Stimulated activated CD8-positive, alpha-beta memory T cell treated with anti-CD3 and anti-CD28 coated beads, Interleukin-2, amount 100 ng/mL, for 48 hours (primary cell): Measurements from ENCODE around the gene PGPEP1.
A peak's percentile ranks its signal among the peaks of the same experiment; 100 is the strongest.
"Not testable (repeated sequence)": the region's sequence is repeated elsewhere in the genome, so short reads cannot be mapped to it uniquely, and the experiment has no call there.

Experiments
- DNase-seq, 2 donors: peaks; one replicate each; pipeline ENCODE4 v3.0.0-alpha.2; 2020; ENCODE audit warnings: low read depth in 2 of 2

The PGPEP1 gene

DNA sequence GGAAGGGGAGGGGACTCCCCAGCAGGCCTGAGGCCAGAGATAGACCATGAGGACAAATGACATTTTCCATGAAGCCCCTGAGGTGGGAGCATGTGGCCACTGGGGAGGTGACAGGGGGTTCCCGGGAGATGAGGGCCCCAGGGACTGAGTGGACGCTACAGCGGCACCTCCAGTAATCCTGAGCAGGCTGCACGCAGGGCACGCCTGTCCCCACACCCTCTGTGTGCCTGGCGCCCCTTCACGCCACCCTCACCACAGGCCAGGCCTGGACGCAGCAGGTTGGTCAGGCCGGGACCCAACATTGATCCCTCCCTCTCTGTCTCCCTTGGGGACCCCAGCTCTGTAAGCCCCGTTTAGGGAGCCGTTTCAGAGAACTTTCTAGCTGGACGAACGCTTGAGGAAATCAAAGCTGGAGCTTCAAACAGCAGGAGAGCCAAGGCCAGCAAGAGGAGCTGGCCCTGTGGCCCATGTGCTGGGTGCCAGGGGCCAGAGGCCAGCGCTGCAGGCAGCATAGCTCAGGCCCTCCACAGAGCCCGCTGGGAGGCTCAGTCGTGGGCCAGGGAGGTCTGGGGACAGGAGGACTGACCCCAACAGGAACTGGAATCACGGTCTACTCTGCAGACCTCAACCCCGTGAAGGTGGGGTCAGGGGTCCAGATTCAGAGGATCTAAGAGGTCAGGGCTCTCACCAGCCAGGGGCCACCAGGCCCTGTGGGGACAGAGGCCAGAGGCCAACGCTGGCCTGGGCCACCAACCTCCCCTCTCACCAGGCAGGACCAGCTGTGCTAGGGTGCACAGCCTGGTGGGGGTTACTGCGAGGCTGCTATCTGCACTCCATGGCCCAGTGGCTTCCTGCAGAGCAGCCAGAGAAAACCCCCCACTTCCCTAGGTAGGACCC lies 32.1 kb upstream of the PGPEP1 start:
- DNase-seq = no peak

DNA sequence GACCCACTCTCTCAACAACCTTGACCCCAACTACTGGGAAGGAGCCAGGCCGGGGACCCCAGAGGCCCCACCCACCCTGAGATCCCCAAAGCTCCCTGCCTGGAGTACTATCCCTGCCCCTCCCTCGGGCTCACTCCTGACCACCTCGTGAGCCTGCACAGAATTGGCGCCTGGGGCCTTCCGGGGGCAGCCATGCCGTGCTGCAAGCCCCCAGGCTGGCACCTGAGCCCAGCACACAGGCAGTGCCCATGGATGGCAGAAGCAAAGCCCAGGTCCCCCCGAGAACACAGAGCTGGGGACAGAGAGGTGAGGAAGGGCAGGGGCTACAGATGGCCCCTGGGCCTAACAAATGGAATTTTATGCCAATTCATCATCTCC lies 31.5 kb upstream of the PGPEP1 start:
- no peak for DNase-seq

DNA sequence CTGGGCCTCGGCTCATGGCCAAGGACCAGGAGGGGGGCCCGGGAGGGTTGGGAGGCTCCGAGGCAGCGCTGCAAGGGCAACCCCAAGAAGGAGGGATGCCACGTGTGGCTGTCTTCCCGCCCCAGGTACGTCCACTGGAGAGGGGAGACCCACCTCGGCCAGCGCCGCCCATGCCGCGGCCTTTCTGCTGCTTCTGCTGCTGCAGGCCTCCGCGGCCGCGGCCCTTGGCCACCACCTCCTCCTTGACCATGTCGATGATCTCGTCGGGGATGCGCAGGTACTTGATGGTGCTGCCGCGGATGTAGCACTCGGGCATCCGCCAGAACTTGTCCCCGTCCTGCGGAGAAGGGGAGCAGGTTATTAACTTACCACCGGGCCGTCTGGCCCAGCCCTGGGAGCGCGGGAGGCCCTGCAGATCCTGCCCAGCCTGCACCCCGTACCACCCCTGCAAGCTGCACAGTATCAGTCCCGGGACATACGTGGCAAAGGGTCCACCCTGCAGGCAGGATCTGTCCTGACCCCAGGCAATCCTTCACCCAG lies 30.8 kb upstream of the PGPEP1 start:
- DNase-seq = no peak

DNA sequence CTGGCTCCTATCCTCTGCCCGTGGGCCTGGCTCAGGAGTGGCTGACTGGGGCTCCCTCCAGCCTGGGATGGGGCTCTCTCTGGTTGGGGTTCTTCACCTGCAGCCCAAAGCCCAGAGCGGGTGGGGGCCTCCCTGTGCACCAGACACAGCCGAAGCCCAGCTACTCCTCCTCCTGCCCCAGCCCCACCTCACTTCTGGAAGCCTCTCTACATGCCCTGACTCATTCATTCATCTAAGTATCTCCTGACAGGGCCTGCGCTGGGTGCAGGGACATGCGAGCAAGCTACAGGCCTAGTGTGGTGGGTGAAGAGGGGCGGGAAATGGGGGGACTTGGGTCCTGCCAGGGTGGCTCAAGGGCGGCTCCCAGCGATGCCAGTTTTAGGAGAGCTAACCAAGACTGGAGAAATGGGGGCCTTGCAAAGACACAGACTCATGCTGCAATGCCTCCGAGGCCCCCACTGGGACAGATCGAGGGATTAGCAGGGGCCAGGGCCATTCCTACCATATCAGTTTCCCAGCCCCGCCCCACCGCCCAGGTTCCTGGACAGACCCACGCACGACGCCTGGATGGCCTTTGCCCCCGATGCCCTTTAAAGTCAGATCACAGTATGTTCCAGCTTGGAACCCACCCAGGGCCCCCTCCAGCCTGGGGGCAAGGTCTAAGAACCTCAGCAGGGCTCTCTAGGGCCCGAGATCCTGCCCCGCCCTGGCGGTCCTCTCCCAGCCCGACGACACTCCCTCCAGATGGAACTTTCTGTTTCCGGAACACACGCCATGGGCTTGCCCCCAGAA lies 30.1 kb upstream of the PGPEP1 start:
- no peak for DNase-seq

DNA sequence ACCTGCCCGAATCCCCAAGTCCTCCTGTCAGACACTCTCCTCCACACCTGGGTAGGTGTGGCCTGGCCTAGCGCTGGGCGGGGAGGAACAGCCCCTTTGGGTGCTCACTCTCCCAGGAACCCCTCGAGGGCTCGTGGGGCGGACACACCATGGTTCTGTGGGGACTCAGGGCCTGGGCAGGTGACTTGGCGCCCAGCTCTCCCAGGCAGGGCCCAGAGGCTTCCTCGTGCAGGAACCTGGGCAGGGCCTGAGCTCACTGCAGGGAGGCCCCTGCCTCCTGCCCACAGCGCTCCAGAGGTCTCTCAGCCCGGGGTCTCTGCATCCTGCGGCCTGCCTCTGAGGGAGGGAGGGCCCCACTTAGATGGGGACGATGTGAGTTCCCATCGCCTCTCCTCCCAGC lies 29.4 kb upstream of the PGPEP1 start:
- DNase-seq = no peak

- no peak for DNase-seq
These were observed 28.8 kb upstream of the PGPEP1 start for GRCh38 chr19:18311502-18312091.

DNA sequence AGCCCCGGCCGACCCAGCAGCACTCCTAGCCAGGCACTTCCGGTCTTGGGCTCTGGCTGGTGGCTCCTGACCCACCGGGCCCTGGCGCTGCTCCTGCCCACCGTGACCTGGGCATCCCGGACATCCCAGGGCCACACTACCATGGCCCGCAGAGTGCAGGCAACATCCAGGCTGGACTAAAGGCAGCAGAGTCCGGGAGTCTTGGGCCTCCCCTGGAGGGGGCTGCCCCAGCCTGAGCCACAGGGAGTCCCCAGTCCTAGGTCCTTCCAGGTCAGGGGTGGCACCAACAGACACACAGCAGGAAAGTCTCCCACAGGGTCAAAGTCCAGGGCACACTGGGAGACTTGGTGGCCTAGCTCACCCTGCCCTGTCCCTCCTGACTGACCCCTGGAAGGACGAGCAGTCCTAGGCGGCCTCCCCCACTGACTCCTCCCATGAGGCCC lies 28.3 kb upstream of the PGPEP1 start:
- DNase-seq = no peak

DNA sequence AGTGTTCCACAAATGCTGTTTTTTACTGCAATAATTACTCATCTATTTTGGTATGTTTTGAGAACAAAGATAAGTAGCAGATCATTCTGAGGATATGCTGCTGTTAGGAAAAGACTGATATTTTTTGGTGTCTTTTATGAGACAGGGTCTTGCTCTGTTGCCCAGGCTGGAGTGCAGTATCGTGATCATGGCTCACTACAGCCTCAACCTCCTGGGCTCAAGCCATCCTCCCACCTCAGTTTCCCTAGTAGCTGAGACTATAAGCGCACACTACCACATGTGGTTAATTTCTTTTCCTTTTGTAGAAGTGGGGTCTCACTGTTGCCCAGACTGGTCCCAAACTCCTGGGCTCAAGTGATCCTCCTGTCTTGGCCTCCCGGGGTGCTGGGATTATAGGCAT lies 27.0 kb upstream of the PGPEP1 start:
- DNase-seq = no peak

DNA sequence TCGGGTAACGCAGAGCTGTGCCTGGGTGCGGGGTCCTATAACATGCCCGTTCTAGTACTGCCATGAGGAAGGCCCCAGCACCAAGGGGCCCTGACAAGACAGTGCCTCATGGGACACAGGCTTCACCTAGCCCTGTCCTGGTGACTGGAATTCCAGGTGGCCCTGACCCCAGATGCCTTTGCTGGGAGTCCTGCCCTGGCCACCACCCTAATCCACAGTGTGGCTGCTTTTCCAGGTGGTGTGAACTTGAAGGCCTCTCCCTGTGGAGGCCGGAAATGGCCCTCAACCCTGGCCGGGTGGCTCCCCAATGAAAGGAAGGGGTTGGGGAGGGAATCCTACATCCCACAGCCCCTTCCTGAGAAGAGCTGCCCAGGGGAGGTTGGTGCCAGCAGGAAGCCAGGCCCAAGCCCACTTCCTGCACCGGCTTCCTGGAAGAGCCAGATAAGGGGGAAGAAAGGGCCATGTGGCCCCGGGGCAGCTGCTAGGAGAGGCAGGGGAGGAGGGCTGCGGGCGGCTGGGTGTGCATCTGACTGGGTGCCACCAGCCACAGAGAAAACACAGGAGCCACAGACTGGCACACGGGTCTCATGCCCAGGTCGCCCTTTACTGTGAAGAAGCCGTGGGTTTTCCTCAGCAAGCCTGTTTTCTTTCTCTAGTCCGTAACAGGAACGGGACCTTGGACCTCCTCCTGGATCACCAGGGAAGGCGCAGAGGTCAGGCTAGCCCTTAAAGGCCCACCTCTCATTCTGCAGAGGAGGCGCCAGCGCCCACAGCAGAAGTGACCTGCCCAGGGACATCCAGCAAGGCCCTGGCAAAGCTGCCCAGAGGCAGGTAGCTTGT lies 22.2 kb upstream of the PGPEP1 start:
- DNase-seq = no peak

GRCh38 chr19:18319591-18320135 lies 20.7 kb upstream of the PGPEP1 start:
- DNase-seq = no peak

DNA sequence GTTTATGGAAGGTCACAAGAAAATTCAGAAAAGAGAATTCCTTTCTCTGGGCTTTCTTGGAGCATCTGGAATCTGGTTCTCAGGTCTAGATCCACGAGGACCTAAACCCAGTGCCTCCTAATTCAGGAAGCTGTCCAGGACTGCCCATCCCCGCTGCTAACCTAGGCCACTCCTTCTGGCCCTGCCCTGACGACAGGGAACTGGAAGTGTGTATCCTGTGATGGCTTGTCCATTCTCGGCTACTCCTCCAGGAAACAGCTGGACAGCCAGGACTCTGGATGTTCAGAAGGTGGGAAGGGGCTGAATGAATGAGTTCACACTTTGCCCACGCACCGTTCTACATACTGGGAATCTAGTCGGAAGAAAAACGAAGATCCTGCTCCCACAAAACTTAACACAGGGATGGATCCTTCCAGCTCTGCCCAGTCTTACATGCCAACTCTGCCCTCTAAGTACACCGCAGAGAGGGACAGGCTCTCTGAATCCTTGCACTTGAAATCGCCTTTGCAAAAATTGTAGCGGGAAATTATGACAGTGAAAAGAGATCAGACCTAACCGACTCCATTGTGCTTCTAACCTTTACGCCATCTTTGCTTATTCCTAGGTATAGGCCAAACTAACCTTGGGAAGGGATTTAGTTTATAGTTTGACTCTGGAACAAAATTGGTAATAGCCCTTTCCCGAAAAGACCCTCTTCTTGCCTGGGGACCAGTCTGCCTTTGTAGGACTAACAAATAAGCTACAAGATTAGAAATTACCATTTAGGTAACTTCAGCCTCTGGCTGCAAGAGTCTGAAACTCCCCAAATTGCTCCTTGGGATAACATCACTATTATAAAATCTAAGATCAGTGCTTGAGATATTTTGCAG lies 19.3 kb upstream of the PGPEP1 start:
- DNase-seq = no peak

- DNase-seq = no peak
These were observed 18.7 kb upstream of the PGPEP1 start for GRCh38 chr19:18321734-18322102.

- DNase-seq = no peak
These were observed 18.1 kb upstream of the PGPEP1 start for GRCh38 chr19:18322318-18322758.

- peak; percentile 99 for DNase-seq
These were observed 17.5 kb upstream of the PGPEP1 start, which contains the start of gene LSM4 for GRCh38 chr19:18322759-18323460. Gene LSM4 (minus strand): TSS chr19:18323076. CDS start chr19:18323020, 56 bp downstream.

DNA sequence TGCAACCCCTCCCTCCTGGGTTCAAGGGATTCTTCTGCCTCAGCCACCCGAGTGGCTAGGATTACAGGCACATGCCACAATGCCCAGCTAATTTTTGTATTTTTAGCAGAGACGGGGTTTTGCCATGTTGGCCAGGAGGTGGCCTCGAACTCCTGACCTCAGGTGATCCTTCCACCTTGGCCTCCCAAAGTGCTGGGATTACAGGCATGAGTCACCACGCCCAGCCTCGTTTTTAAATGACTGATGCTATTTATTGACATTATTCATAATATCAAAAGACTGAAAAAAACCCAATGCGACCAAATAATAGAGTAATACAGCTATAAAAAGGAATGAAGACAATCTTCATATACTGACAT lies 16.0 kb upstream of the PGPEP1 start:
- not testable (repeated sequence) for DNase-seq

DNA sequence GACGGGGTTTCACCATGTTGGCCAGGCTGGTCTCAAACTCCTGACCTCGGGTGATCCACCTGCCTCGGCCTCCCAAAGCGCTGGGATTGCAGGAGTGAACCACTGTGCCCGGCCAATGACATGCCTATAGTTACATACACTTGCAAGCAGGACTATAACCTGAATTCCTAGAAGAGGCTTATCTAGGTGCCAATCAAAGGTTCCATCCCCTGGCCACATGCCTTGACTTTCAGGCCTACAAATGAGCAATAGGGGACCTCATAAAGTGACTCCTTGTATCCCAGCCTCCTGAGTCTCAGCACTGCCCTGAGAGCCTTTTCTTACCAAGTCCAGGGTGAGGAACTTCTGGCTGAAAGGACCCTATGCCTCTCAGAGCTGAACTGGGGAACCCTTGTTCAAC lies 13.6 kb upstream of the PGPEP1 start:
- no peak for DNase-seq

DNA sequence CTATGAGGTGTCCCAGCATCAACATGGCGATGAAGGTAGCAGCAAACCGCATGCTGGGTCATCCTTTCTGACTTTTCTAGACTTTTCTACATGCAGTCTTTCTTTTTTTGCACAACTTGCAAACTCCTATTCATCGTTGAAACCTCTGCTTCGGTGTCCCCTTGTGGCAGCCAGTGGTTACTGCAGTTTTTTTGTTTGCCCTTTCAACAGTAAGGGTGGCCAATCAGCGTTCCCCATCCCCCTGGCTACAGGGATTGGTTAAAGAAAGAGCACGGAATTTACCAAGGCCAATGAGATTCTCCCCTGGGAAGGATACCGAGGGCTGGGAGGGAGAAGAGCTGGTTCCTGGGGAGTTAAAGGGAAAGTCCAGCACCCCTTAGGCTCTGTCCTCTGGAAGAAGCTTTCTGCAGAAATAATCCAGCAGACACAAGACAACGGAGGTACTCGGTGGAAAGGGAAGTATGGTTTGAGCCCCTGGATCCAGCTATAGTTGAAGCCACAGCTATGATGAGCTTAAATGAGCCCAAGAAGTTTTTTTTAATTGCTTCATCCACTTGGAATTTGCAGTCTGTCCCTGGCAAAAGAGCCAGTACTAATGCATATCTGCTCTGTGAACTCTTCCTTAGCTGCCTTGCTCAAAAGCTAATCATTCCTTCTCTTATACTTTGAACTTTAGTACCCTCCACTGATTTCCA lies 11.9 kb upstream of the PGPEP1 start:
- peak; percentile 65 to 77 for DNase-seq

DNA sequence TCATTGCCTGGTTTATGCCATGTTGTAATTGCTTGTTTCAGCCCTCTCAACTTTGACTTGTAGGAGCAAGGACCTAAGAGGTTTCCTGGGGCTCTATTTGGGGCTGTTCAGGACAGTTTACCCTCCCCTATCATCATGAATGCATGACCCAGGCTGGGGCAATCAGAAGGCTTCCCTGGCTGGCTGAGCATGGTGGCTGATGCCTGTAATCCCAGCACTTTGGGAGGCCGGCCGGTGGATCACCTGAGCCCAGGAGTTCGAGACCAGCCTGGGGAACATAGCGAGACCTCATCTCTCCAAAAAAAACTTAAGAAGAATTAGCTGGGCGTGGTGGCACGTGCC lies 11.4 kb upstream of the PGPEP1 start:
- DNase-seq = no peak

DNA sequence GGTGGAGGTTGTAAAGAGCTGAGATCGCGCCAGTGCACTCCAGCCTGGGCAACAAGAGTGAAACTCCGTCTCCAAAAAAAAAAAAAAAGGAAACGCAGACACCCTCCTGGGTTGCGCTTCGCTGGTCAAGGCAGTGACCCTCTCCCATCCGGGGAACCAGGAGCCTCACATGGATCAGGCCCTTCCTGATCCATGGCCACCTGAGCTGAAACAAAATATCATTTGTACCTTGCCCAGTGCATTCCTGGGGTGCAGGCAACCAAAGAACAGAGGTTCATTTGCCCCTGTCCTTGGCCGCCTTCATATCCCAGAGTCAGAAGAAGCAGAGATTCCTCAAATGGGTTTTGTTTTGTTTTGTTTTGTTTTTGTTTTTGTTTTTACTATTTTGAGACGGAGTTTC lies 9.5 kb upstream of the PGPEP1 start:
- no peak for DNase-seq
